Colonic mucosa (tissue), 4 donors: ENCODE measurements around the gene CDCP1. TPM values are rescaled to one million over a fixed set of nuclear protein-coding genes. Genes with fewer than 3 reads are reported as not detected.

ENCODE experiments used
- DNase-seq: peaks from one replicate; pipeline ENCODE4 v3.0.0-alpha.2; 2020
- H3K27ac ChIP-seq: fragments of 200-600 bp; one replicate; pipeline ENCODE4 v1.8.0; 2021
- H3K27me3 ChIP-seq: fragments of 200-600 bp; one replicate; pipeline ENCODE4 v1.8.0; 2021
- H3K36me3 ChIP-seq: fragments of 200-600 bp; one replicate; pipeline ENCODE4 v1.8.0; 2021
- H3K4me1 ChIP-seq: fragments of 200-600 bp; one replicate; pipeline ENCODE4 v1.8.0; 2021; ENCODE audit warnings: mild to moderate bottlenecking
- H3K4me3 ChIP-seq: fragments of 200-600 bp; one replicate; pipeline ENCODE4 v1.8.0; 2021
- H3K9ac ChIP-seq, 2 donors: one replicate each; pipeline ENCODE4 v1.7.0; 2013; ENCODE audit warnings: control low read depth in 2 of 2, low read depth in 2 of 2, low read length in 2 of 2
- H3K9me3 ChIP-seq: fragments of 200-600 bp; one replicate; pipeline ENCODE4 v1.8.0; 2021
- CTCF ChIP-seq: fragments of 200-600 bp; IDR thresholded peaks from one replicate; pipeline ENCODE4 v1.8.0; 2022; ENCODE audit warnings: antibody characterized with exemption, mild to moderate bottlenecking
- intact Hi-C: fragments of 100-400 bp; cut with DNase I; formaldehyde crosslinking; loops from one replicate; pipeline ENCODE4 v1.14.1; 2022
- total RNA-seq, 2 donors: library from RNA; stranded (reverse); fragmentation: NEBNext Ultra II Directional in 1 of 2; extraction: Animal tissue kit (Norgen Biotek cat#: 25700) in 1 of 2; gene quantifications; one replicate each; pipeline ENCODE4 v1.2.1, GENCODE V29; 2021
- donor health status: healthy.
- donor health status: DM: no; HTN: no; CAD: no.
- donor health status: DM: no; HTN: no; CAD: no.

The CDCP1 gene
- total RNA-seq, 2 donors from 2014 or later, result 84.5 to 107 TPM

GRCh38 chr3:45116350-45116749 is 29.8 kb downstream of the CDCP1 start:
- H3K9ac ChIP-seq, result no peak overlapping the region
- H3K27ac ChIP-seq, result no peak overlapping the region
- no peak for TF ChIP-seq CTCF
- DNase-seq, result no peak
- no peaks in the 10 kb centered on the region for H3K27me3 ChIP-seq
- H3K36me3 ChIP-seq, result no peaks in the 10 kb centered on the region
- H3K4me1 ChIP-seq, result peaks cover 21% of the 10 kb centered on the region
- no peak overlapping the region for H3K4me3 ChIP-seq
- no peaks in the 10 kb centered on the region for H3K9me3 ChIP-seq
- intact Hi-C loops, result no loop called here

- H3K27me3 ChIP-seq, result no peaks in the 10 kb centered on the region
- no peak overlapping the region for H3K9ac ChIP-seq
- intact Hi-C loops, result no loop called here
- DNase-seq, result no peak
- H3K4me1 ChIP-seq, result peaks cover 21% of the 10 kb centered on the region
- no peak overlapping the region for H3K27ac ChIP-seq
- no peak for TF ChIP-seq CTCF
- H3K36me3 ChIP-seq, result no peaks in the 10 kb centered on the region
- no peak overlapping the region for H3K4me3 ChIP-seq
- H3K9me3 ChIP-seq, result no peaks in the 10 kb centered on the region
Measured at GRCh38 chr3:45113625-45114050, 32.5 kb downstream of the CDCP1 start.

- no peak for TF ChIP-seq CTCF
- H3K36me3 ChIP-seq, result no peaks in the 10 kb centered on the region
- no peaks in the 10 kb centered on the region for H3K27me3 ChIP-seq
- no peak overlapping the region for H3K4me3 ChIP-seq
- intact Hi-C loops, result no loop called here
- peaks cover 17% of the 10 kb centered on the region for H3K4me1 ChIP-seq
- H3K9ac ChIP-seq, result no peak overlapping the region
- H3K27ac ChIP-seq, result no peak overlapping the region
- no peak for DNase-seq
- H3K9me3 ChIP-seq, result no peaks in the 10 kb centered on the region
Measured at GRCh38 chr3:45112939-45113338, 33.2 kb downstream of the CDCP1 start.

- Histone ChIP-seq H3K36me3 (no peaks in the 10 kb centered on the region), H3K27me3 (no peaks in the 10 kb centered on the region), H3K4me1 (peaks cover 16% of the 10 kb centered on the region), H3K9me3 (no peaks in the 10 kb centered on the region), H3K9ac (peak overlapping the region in 1 of 2 donors; percentile 42), H3K27ac (peak overlapping the region; percentile 88), H3K4me3 (no peak overlapping the region)
- intact Hi-C loops, result no loop called here
- DNase-seq, result no peak
- TF ChIP-seq CTCF, result no peak
Measured at GRCh38 chr3:45110509-45110833, 35.7 kb downstream of the CDCP1 start.

- intact Hi-C loops, result no loop called here
- H3K4me1 ChIP-seq, result peaks cover 16% of the 10 kb centered on the region
- peak overlapping the region; percentile 88 for H3K27ac ChIP-seq
- H3K9me3 ChIP-seq, result no peaks in the 10 kb centered on the region
- H3K27me3 ChIP-seq, result no peaks in the 10 kb centered on the region
- H3K4me3 ChIP-seq, result no peak overlapping the region
- peak overlapping the region in 1 of 2 donors; percentile 42 for H3K9ac ChIP-seq
- DNase-seq, result peak; percentile 84
- H3K36me3 ChIP-seq, result no peaks in the 10 kb centered on the region
- no peak for TF ChIP-seq CTCF
Measured at GRCh38 chr3:45109771-45110508, 36.2 kb downstream of the CDCP1 start.
